HEK293 (cell line): ENCODE measurements around the gene CSKMT.

ENCODE experiments used
- CTCF ChIA-PET: fragments of 350-600 bp; formaldehyde crosslinking; extraction: SDS; loops from one replicate; lab custom pipeline; 2021; ENCODE audit warnings: antibody characterized with exemption; lab: Yijun Ruan, JAX
- POLR2A ChIA-PET: fragments of 300-600 bp; formaldehyde crosslinking; extraction: SDS; loops from one replicate; lab custom pipeline; 2020; ENCODE audit warnings: antibody characterized with exemption, inconsistent platforms; lab: Yijun Ruan, JAX
- H3K27ac ChIP-seq: fragments of 200-500 bp; sonication (Bioruptor generic); 2 replicates; pipeline ENCODE4 v1.5.1; 2014; ENCODE audit warnings: low read depth, low read length, control low read depth, inconsistent platforms; ENCODE audit errors: extremely low read depth
- H3K36me3 ChIP-seq, 2 experiments: fragments of 200-500 bp in 1 of 2; sonication (Bioruptor generic) in 1 of 2; 1 replicate in 1 of 2; 2 replicates in 1 of 2; pipeline ENCODE4 v1.5.1; 2014 to 2017; ENCODE audit warnings: inconsistent platforms in 2 of 2, low read length in 2 of 2; ENCODE audit not compliant: control insufficient read depth in 2 of 2, insufficient read depth in 1 of 2
- H3K4me1 ChIP-seq: fragments of 200-500 bp; sonication (Bioruptor generic); 2 replicates; pipeline ENCODE4 v1.5.1; 2014; ENCODE audit warnings: mild to moderate bottlenecking, low read length, inconsistent platforms; ENCODE audit not compliant: control insufficient read depth, insufficient read depth
- H3K4me3 ChIP-seq: 2 replicates; pipeline ENCODE4 v1.5.1; 2011; ENCODE audit warnings: low read depth, mild to moderate bottlenecking, control low read depth, low read length, moderate library complexity
- H3K9me3 ChIP-seq: fragments of 200-500 bp; sonication (Bioruptor generic); 2 replicates; pipeline ENCODE4 v1.5.1; 2014; ENCODE audit warnings: low read depth, low read length, inconsistent platforms; ENCODE audit not compliant: control insufficient read depth, insufficient read depth
- BCL6B ChIP-seq: fragments of 450-650 bp; formaldehyde crosslinking; IDR thresholded peaks from 2 replicates; pipeline ENCODE4 v1.5.1; 2017; ENCODE audit warnings: missing biosample characterization, missing genetic modification characterization
- GLI2 ChIP-seq: fragments of 450-650 bp; formaldehyde crosslinking; IDR thresholded peaks from 2 replicates; pipeline ENCODE4; 2017; ENCODE audit warnings: missing biosample characterization, missing genetic modification characterization, low read depth, borderline replicate concordance
- HOXC10 ChIP-seq: sonication (generic); formaldehyde crosslinking; IDR thresholded peaks from 2 replicates; pipeline ENCODE4 v1.8.1; 2023; ENCODE audit warnings: mild to moderate bottlenecking, missing genetic modification reagents
- KLF8 ChIP-seq: fragments of 450-650 bp; formaldehyde crosslinking; IDR thresholded peaks from 2 replicates; pipeline ENCODE4 v1.5.1; 2016; ENCODE audit warnings: missing biosample characterization, missing genetic modification characterization
- PRDM1 ChIP-seq: fragments of 450-650 bp; formaldehyde crosslinking; IDR thresholded peaks from 2 replicates; pipeline ENCODE4; 2016; ENCODE audit warnings: missing biosample characterization, missing genetic modification characterization
- PRDM10 ChIP-seq: fragments of 450-650 bp; formaldehyde crosslinking; IDR thresholded peaks from 2 replicates; pipeline ENCODE4 v1.5.1; 2016; ENCODE audit warnings: missing biosample characterization, missing genetic modification characterization
- ZBTB26 ChIP-seq: fragments of 450-650 bp; formaldehyde crosslinking; optimal IDR thresholded peaks from 2 replicates; pipeline ENCODE3; 2016; ENCODE audit warnings: missing biosample characterization, mild to moderate bottlenecking, missing genetic modification characterization
- ZBTB44 ChIP-seq: fragments of 450-650 bp; IDR thresholded peaks from 2 replicates; pipeline ENCODE4 v1.5.1; 2018; ENCODE audit warnings: missing biosample characterization, mild to moderate bottlenecking, missing genetic modification characterization
- ZBTB48 ChIP-seq: fragments of 450-650 bp; formaldehyde crosslinking; IDR thresholded peaks from 2 replicates; pipeline ENCODE4 v1.5.1; 2016; ENCODE audit warnings: missing biosample characterization, missing genetic modification characterization
- ZFP41 ChIP-seq: fragments of 450-650 bp; formaldehyde crosslinking; IDR thresholded peaks from 2 replicates; pipeline ENCODE4 v1.5.1; 2016; ENCODE audit warnings: missing biosample characterization, missing genetic modification characterization, borderline replicate concordance
- ZIC2 ChIP-seq: fragments of 450-650 bp; formaldehyde crosslinking; IDR thresholded peaks from 2 replicates; pipeline ENCODE4 v1.5.1; 2016; ENCODE audit warnings: missing biosample characterization, missing genetic modification characterization
- ZNF175 ChIP-seq: fragments of 450-650 bp; formaldehyde crosslinking; IDR thresholded peaks from 2 replicates; pipeline ENCODE4 v1.5.1; 2016; ENCODE audit warnings: missing biosample characterization, missing genetic modification characterization
- ZNF221 ChIP-seq: fragments of 450-650 bp; formaldehyde crosslinking; IDR thresholded peaks from 2 replicates; pipeline ENCODE4 v1.5.1; 2017; ENCODE audit warnings: missing biosample characterization, missing genetic modification characterization, borderline replicate concordance
- ZNF26 ChIP-seq: fragments of 450-650 bp; formaldehyde crosslinking; IDR thresholded peaks from 2 replicates; pipeline ENCODE4 v1.5.1; 2016; ENCODE audit warnings: missing biosample characterization, missing genetic modification characterization
- ZNF354C ChIP-seq: fragments of 450-650 bp; formaldehyde crosslinking; IDR thresholded peaks from 2 replicates; pipeline ENCODE4 v1.5.1; 2016; ENCODE audit warnings: missing biosample characterization, missing genetic modification characterization, low read depth, borderline replicate concordance
- ZNF555 ChIP-seq: fragments of 450-650 bp; formaldehyde crosslinking; conservative IDR thresholded peaks from 2 replicates; pipeline ENCODE4 v1.5.1; 2017; ENCODE audit warnings: missing biosample characterization, mild to moderate bottlenecking, missing genetic modification characterization, inconsistent platforms
- ZXDB ChIP-seq: fragments of 450-650 bp; formaldehyde crosslinking; IDR thresholded peaks from 2 replicates; pipeline ENCODE4 v1.5.1; 2016; ENCODE audit warnings: missing biosample characterization, missing genetic modification characterization
- TF ChIP-seq, protein P1 (sequence below): fragments of 450-650 bp; formaldehyde crosslinking; IDR thresholded peaks from 2 replicates; pipeline ENCODE4 v1.5.1; 2016; ENCODE audit warnings: missing biosample characterization, missing genetic modification characterization
- TF ChIP-seq, protein P2 (sequence below): fragments of 450-650 bp; formaldehyde crosslinking; IDR thresholded peaks from 2 replicates; pipeline ENCODE4 v1.5.1; 2016; ENCODE audit warnings: missing biosample characterization, missing genetic modification characterization
- TF ChIP-seq, protein P3 (sequence below): fragments of 450-650 bp; formaldehyde crosslinking; IDR thresholded peaks from 2 replicates; pipeline ENCODE4 v1.5.1; 2016; ENCODE audit warnings: missing biosample characterization, missing genetic modification characterization, low read depth

Gene CSKMT

GRCh38 chr11:62671608-62672389, 6.7 kb downstream of the CSKMT start, which contains the start of the genes LBHD1 and UQCC3 (continued):
- TF ChIP-seq PRDM10 (tag by site-specific recombination) (peak; percentile 9; the same call in 1 of the 2 replicates), ZBTB26 (peak; percentile 81), ZBTB48 (peak; percentile 9; the same call in 1 of the 2 replicates), ZNF221 (tag by site-specific recombination) (no peak), ZXDB (tag by site-specific recombination) (peak; percentile 86), ZFP41 (no peak), ZNF354C (no peak), BCL6B (tag by site-specific recombination) (peak; percentile 53; the same call in 1 of the 2 replicates), PRDM1 (tag by site-specific recombination) (no peak), ZIC2 (tag by site-specific recombination) (peak; percentile 74), HOXC10 (CRISPR knock-in tag) (peak; percentile 28; the same call in 1 of the 2 replicates), KLF8 (tag by site-specific recombination) (peak; percentile 62; the same call in 1 of the 2 replicates)
- TF ChIP-seq, protein P1, sequence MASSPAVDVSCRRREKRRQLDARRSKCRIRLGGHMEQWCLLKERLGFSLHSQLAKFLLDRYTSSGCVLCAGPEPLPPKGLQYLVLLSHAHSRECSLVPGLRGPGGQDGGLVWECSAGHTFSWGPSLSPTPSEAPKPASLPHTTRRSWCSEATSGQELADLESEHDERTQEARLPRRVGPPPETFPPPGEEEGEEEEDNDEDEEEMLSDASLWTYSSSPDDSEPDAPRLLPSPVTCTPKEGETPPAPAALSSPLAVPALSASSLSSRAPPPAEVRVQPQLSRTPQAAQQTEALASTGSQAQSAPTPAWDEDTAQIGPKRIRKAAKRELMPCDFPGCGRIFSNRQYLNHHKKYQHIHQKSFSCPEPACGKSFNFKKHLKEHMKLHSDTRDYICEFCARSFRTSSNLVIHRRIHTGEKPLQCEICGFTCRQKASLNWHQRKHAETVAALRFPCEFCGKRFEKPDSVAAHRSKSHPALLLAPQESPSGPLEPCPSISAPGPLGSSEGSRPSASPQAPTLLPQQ: peak; percentile 88
- TF ChIP-seq, protein P2, sequence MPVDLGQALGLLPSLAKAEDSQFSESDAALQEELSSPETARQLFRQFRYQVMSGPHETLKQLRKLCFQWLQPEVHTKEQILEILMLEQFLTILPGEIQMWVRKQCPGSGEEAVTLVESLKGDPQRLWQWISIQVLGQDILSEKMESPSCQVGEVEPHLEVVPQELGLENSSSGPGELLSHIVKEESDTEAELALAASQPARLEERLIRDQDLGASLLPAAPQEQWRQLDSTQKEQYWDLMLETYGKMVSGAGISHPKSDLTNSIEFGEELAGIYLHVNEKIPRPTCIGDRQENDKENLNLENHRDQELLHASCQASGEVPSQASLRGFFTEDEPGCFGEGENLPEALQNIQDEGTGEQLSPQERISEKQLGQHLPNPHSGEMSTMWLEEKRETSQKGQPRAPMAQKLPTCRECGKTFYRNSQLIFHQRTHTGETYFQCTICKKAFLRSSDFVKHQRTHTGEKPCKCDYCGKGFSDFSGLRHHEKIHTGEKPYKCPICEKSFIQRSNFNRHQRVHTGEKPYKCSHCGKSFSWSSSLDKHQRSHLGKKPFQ (tag by site-specific recombination): no peak

DNA sequence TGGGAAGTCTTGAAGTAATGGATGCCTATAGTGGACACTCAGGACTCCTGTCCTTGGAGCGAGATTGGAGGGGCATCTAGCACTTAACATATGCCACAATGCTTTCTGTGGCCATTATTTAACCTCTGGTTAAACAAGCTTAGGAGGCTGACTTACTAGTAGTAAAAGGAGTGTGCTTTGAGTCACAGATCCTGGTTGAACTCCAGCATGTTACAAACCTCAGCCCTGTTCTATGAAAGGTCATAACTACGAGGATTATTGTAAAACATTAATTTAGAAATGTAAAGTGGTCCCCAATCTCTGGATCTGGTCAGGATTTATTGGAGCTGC, 8.0 kb downstream of the CSKMT start:
- Histone ChIP-seq H3K27ac (no peak overlapping the region; the same call in 1 of the 2 replicates), H3K4me3 (no peak overlapping the region), H3K9me3 (no peaks in the 10 kb centered on the region), H3K4me1 (peaks cover 8% of the 10 kb centered on the region), H3K36me3 (peaks cover 3 to 51% of the 10 kb centered on the region in 2 experiments; a peak in 2 of 3 replicates)
- CTCF ChIA-PET: interaction anchor here (0.7 to 2.4 kb wide), 5 partner anchors 21 to 280 kb away, joined by 3 to 8 read pairs (median 5); partner anchors contain the start of gene TAF6L
- POLR2A ChIA-PET: interaction anchor here (0.6 to 7.2 kb wide), 12 partner anchors 8 to 279 kb away, joined by 3 to 72 read pairs (median 7); partner anchors contain the start of genes B3GAT3, BSCL2, C11orf98 and CSKMT
- TF ChIP-seq ZNF26 (no peak), ZNF175 (tag by site-specific recombination) (no peak), ZBTB44 (tag by site-specific recombination) (no peak), ZNF555 (tag by site-specific recombination) (no peak), GLI2 (tag by site-specific recombination) (no peak)
- TF ChIP-seq, protein P3, sequence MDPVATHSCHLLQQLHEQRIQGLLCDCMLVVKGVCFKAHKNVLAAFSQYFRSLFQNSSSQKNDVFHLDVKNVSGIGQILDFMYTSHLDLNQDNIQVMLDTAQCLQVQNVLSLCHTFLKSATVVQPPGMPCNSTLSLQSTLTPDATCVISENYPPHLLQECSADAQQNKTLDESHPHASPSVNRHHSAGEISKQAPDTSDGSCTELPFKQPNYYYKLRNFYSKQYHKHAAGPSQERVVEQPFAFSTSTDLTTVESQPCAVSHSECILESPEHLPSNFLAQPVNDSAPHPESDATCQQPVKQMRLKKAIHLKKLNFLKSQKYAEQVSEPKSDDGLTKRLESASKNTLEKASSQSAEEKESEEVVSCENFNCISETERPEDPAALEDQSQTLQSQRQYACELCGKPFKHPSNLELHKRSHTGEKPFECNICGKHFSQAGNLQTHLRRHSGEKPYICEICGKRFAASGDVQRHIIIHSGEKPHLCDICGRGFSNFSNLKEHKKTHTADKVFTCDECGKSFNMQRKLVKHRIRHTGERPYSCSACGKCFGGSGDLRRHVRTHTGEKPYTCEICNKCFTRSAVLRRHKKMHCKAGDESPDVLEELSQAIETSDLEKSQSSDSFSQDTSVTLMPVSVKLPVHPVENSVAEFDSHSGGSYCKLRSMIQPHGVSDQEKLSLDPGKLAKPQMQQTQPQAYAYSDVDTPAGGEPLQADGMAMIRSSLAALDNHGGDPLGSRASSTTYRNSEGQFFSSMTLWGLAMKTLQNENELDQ: no peak
